Activated CD8-positive, alpha-beta T cell treated with anti-CD3 and anti-CD28 coated beads, Interleukin-2, amount 10 ng/mL, durations not matched to agents 7 days and 5 days (primary cell): ENCODE measurements around the gene UNC5C. TPM values are rescaled to one million over a fixed set of nuclear protein-coding genes. Genes with fewer than 3 reads are reported as not detected.

Experiments
- ATAC-seq: fragments of 150-1000 bp; cut with Tn5 transposase; one replicate; pipeline ENCODE4 v1.10.0; 2021; ENCODE audit warnings: moderate library complexity
- CTCF ChIA-PET: fragments of 350-600 bp; sonication (Branson Sonifier 250); formaldehyde crosslinking; loops from one replicate; lab custom pipeline; 2021; ENCODE audit warnings: antibody characterized with exemption; lab: Charles Lee
- POLR2A ChIA-PET: fragments of 350-600 bp; sonication (Branson Sonifier 250); formaldehyde crosslinking; loops from one replicate; lab custom pipeline; 2021; ENCODE audit warnings: antibody characterized with exemption; lab: Charles Lee
- DNase-seq: peaks from one replicate; pipeline ENCODE4 v3.0.0-alpha.2; 2020
- H3K27ac Mint-ChIP-seq: one replicate; pipeline ENCODE4 v1.8.0; 2021; ENCODE audit warnings: mild to moderate bottlenecking, mixed read lengths
- H3K27me3 Mint-ChIP-seq: one replicate; pipeline ENCODE4 v1.8.0; 2021; ENCODE audit warnings: low read depth, mixed read lengths
- H3K36me3 Mint-ChIP-seq: one replicate; pipeline ENCODE4 v1.8.0; 2021; ENCODE audit warnings: low read depth, mixed read lengths
- H3K4me1 Mint-ChIP-seq: one replicate; pipeline ENCODE4 v1.8.0; 2021; ENCODE audit warnings: low read depth, mixed read lengths
- H3K4me3 Mint-ChIP-seq: one replicate; pipeline ENCODE4 v1.8.0; 2021; ENCODE audit warnings: mild to moderate bottlenecking, mixed read lengths
- H3K9me3 Mint-ChIP-seq: one replicate; pipeline ENCODE4 v1.8.0; 2022; ENCODE audit warnings: mixed read lengths; ENCODE audit not compliant: insufficient read depth
- total RNA-seq, 2 experiments: library from RNA; stranded (reverse); gene quantifications; one replicate each; pipeline ENCODE4 v1.2.3, GENCODE V29; 2021

UNC5C gene
- total RNA-seq, 2 experiments from 2014 or later = not detected

DNA sequence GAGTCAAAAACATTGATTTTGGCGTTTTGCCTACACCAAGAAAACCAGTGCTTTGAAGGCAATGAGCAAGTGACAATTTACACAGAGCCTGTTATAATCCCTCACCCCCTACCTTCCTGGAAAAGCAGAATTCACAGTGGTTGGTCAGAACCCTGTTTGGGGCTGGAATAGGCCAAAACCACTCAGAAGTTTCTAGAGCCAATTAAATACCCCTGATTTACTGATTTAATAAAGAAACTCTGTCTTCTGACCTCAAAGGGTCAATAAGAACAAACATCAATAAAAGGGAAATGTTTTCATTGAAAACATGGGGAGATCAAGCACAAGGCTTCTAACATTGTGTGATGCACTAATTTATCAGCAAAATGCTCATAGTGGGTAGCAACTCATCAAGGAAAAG lies 116.3 kb downstream of the UNC5C start:
- CTCF ChIA-PET = no interaction called here
- Mint-ChIP-seq H3K4me3 (no peak overlapping the region), H3K4me1 (no peaks in the 10 kb centered on the region), H3K36me3 (no peaks in the 10 kb centered on the region), H3K9me3 (peaks cover 4% of the 10 kb centered on the region), H3K27ac (no peak overlapping the region), H3K27me3 (no peaks in the 10 kb centered on the region)
- no peak for DNase-seq
- POLR2A ChIA-PET = no interaction called here
- ATAC-seq = no peak

DNA sequence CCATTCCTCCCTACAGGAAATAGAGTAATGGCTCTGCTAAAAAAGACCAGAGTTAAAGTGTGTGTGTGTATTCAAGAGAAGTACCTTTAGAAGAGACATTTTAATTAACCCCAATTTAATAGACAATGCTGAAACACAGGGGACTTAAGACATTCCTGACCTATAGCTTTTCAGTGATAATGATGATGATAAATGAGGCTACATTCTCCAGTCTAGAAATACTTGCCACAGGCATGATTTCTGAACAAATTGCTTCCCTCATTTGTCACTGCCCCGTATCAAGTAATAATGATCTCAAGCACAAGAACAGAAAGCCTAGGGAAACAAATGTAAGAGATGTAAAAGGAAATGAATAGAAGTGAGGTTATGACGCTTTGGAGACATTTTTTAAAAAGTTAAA lies 117.1 kb downstream of the UNC5C start:
- no peak overlapping the region for H3K27ac Mint-ChIP-seq
- no peaks in the 10 kb centered on the region for H3K4me1 Mint-ChIP-seq

DNA sequence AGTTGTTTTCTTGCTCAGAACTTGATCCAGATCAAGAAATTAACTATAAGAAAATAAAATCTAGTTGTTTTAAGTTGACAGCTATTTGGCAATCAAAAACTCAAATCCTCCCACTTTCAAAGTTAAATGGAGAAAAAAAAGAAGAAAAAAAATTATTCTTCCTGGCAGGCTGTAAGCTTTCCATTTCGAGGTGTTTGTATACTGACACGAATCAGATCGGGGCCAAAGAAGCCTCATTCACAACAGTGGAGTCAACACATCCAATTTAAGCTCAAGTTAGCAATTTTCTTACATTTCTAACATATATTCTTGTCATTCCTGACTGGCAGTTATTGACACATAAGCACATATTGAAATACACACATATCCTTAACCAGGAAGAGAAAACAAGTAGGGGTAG lies 119.4 kb downstream of the UNC5C start:
- Mint-ChIP-seq H3K27ac (no peak overlapping the region), H3K4me3 (no peak overlapping the region), H3K36me3 (no peaks in the 10 kb centered on the region), H3K9me3 (peaks cover 4% of the 10 kb centered on the region), H3K4me1 (no peaks in the 10 kb centered on the region), H3K27me3 (no peaks in the 10 kb centered on the region)
- POLR2A ChIA-PET = no interaction called here
- ATAC-seq (no peak), DNase-seq (no peak)
- CTCF ChIA-PET = no interaction called here

More for the DNA sequence above, 117.1 kb downstream of the UNC5C start:
- Mint-ChIP-seq H3K27me3 (no peaks in the 10 kb centered on the region), H3K36me3 (no peaks in the 10 kb centered on the region), H3K9me3 (peaks cover 4% of the 10 kb centered on the region), H3K4me3 (no peak overlapping the region)
- ChIA-PET POLR2A (no interaction called here), CTCF (no interaction called here)
- no peak for DNase-seq
- no peak for ATAC-seq

DNA sequence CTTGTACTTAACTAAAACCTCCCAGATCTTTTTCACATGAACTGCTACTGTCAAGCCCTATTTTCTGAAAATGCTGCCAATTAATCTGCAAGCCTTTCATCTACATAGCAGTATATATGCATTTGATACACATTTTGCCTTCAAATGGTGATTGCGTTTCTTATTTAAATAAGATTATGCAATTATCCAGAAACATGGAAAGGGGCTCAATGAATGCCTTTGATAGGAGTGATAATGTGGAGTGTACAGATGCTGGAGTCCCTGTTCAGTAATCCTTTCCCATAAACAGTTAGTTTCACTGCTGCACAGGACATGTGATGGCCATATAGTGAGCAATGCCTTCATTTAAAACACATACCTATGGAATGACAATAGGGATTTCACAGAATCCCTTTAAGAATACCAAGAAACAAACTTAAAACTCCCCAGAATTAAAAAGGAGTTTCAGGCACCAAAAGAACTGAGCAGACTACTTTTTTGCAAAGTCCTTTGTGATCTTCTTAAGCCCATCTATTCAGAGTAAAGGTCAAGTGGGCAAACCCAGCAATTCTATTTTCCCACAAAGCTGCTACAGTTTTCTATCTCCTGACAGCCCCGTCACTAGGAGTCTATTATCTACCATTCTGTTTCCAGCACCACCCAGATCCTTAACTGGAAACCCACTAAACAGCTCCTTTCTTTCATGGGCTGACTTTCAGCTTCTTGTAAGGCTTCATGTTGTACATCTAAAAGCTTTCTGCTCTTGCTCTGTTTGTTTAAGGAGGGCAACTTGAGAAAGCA lies 120.3 kb downstream of the UNC5C start:
- Mint-ChIP-seq H3K36me3 (no peaks in the 10 kb centered on the region), H3K9me3 (peaks cover 4% of the 10 kb centered on the region), H3K4me1 (no peaks in the 10 kb centered on the region), H3K27ac (no peak overlapping the region), H3K4me3 (no peak overlapping the region), H3K27me3 (no peaks in the 10 kb centered on the region)
- POLR2A ChIA-PET = no interaction called here
- CTCF ChIA-PET = no interaction called here
- DNase-seq (no peak), ATAC-seq (no peak)

DNA sequence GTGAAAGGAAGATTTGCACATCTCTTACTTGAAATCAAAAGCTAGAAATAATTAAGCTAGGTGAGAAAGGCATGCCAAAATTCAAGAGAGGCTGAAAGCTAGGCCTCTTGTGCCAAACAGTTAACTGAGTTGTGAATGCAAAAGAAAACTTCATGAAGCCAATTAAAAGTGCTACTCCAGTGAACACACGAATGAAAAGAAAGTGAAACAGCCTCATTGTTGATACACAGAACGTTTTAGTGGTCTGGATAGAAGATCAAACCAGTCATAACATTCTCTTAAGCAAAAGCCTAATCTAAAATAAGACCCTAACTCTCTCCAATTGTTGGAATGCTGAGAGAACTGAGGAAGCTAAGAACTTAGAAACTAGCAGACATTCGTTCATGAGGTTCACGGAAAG lies 122.3 kb downstream of the UNC5C start:
- H3K9me3 Mint-ChIP-seq = peaks cover 4% of the 10 kb centered on the region
- ChIA-PET CTCF (no interaction called here), POLR2A (no interaction called here)
- H3K4me1 Mint-ChIP-seq = no peaks in the 10 kb centered on the region
- DNase-seq = no peak
- no peak overlapping the region for H3K4me3 Mint-ChIP-seq
- no peak for ATAC-seq
- H3K36me3 Mint-ChIP-seq = no peaks in the 10 kb centered on the region
- no peak overlapping the region for H3K27ac Mint-ChIP-seq
- no peaks in the 10 kb centered on the region for H3K27me3 Mint-ChIP-seq

DNA sequence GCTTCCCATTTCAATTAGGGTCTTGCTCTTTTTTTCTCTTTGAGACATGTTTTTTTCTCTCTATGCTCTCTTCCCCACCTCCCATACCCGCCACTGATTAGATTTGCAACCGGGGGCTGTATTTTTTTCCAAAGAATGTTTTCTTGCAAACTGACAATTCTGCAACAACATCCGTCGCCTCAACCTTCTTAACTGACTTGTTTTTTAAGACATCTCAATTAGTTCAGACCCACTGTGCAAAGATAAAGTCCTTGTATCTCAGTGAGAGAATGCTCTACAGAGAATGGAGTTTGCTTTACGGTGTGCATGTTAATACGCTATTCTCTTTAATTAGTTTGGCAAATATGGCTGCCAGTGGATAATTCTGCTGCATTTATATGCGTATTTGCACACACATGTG lies 126.3 kb downstream of the UNC5C start:
- no peak for ATAC-seq
- H3K27ac Mint-ChIP-seq = no peak overlapping the region
- CTCF ChIA-PET = no interaction called here
- H3K27me3 Mint-ChIP-seq = no peaks in the 10 kb centered on the region
- H3K9me3 Mint-ChIP-seq = no peaks in the 10 kb centered on the region
- no peaks in the 10 kb centered on the region for H3K36me3 Mint-ChIP-seq
- no peak for DNase-seq
- no peaks in the 10 kb centered on the region for H3K4me1 Mint-ChIP-seq
- no peak overlapping the region for H3K4me3 Mint-ChIP-seq
- POLR2A ChIA-PET = no interaction called here

DNA sequence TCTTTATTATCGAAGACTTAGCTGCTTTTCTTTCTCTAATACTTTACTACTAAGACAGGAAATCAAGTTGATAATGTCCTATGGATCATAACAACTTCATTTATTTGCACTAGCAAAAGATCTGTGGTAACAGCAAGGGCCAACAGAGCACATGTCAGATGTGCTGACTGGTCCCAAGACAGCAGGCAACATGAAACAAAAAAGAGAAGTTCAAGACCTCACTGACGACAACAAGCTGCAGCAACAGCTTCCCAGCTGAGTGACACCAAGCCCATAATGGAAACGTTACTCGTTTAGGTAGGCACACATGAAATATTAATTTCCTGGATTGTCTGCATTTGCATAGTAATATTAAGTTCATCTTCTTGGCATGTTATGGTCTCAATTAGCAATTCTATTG lies 126.9 kb downstream of the UNC5C start:
- no peak overlapping the region for H3K27ac Mint-ChIP-seq
- H3K36me3 Mint-ChIP-seq = no peaks in the 10 kb centered on the region
- POLR2A ChIA-PET = no interaction called here

DNA sequence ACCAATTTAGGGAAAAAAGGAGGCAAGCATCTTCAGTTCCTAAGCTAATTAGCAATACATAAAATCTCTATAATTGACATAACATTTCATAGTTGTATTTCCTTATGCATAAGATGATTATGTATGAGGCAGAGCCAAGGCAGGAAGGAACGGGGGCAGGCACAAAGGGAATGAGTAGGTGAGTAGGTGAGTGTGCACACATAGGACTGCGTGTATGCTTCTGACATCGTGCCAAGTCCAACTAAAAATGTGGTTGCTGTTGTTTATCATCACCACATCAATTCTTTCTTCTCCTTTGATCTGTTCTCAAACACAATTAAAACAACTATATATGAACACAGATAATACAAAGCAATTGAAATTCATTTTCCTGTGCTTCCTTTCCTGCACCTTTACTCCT lies 131.2 kb downstream of the UNC5C start:
- no peak for DNase-seq
- Mint-ChIP-seq H3K9me3 (no peaks in the 10 kb centered on the region), H3K27me3 (no peaks in the 10 kb centered on the region), H3K4me1 (no peaks in the 10 kb centered on the region), H3K27ac (no peak overlapping the region), H3K36me3 (no peaks in the 10 kb centered on the region), H3K4me3 (no peak overlapping the region)
- ChIA-PET POLR2A (no interaction called here), CTCF (no interaction called here)
- no peak for ATAC-seq

More for the DNA sequence above, 126.9 kb downstream of the UNC5C start:
- H3K9me3 Mint-ChIP-seq = no peaks in the 10 kb centered on the region
- H3K4me1 Mint-ChIP-seq = no peaks in the 10 kb centered on the region
- ATAC-seq (no peak), DNase-seq (no peak)
- H3K27me3 Mint-ChIP-seq = no peaks in the 10 kb centered on the region
- CTCF ChIA-PET = no interaction called here
- no peak overlapping the region for H3K4me3 Mint-ChIP-seq

DNA sequence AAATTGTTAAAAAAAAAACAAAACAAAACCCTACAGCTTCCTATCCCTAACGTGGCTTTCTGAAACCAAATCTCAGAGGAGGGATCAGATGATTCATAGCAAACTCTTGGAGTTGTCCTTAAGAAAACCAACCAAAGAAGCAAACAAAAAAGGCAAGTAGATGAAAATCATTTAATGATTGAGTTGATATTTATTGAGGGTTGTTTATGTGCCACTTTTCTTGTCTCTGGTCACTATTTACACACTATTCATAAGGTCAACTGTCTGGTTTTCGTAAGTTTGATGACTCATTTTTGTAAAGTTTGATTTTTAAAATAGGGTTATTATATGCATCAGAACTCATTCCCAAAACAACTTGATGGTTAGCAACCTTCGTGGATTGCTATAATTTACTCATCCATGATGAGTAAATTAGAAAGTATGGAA lies 133.4 kb downstream of the UNC5C start:
- DNase-seq (no peak), ATAC-seq (no peak)
- no peaks in the 10 kb centered on the region for H3K4me1 Mint-ChIP-seq
- H3K27me3 Mint-ChIP-seq = peaks cover 2% of the 10 kb centered on the region
- H3K4me3 Mint-ChIP-seq = no peak overlapping the region
- no peaks in the 10 kb centered on the region for H3K9me3 Mint-ChIP-seq
- POLR2A ChIA-PET = no interaction called here
- CTCF ChIA-PET = no interaction called here
- no peaks in the 10 kb centered on the region for H3K36me3 Mint-ChIP-seq
- H3K27ac Mint-ChIP-seq = no peak overlapping the region

DNA sequence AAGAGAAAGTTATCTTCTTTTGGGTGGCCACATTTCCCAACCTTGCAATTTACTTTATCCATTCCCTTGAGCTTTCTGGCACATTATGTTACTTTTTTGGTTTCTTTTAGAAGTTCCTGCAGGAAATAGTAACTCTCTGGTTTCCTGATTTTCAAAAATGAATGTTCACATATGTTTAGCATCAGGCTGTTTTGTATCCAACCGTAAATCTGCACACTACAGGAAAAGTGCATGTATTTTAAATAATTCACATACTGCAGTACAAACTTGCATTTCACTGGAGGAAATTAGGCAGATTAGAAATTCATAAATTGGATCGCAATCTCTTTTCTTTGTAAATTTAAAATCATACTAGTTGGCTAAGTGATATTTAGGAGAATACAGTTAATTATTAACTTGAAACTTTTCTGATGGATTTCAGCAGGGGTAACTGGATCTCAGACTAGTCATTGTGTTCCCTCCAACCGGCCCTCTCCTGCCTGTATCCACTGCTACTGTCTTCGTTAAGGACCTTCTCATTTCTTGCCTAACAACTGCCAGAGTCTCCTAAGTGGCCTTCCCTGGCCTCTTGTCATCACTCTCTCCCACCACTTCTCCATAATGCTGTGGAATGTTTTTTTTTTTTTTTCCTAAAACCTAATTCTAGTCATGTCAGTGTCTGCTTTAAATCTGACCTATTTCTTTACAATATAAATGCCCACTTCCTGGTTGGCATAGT lies 137.2 kb downstream of the UNC5C start:
- Mint-ChIP-seq H3K4me1 (no peaks in the 10 kb centered on the region), H3K27ac (no peak overlapping the region), H3K4me3 (no peak overlapping the region), H3K36me3 (no peaks in the 10 kb centered on the region), H3K9me3 (no peaks in the 10 kb centered on the region), H3K27me3 (peaks cover 4% of the 10 kb centered on the region)
- ChIA-PET CTCF (no interaction called here), POLR2A (no interaction called here)
- no peak for DNase-seq
- no peak for ATAC-seq

DNA sequence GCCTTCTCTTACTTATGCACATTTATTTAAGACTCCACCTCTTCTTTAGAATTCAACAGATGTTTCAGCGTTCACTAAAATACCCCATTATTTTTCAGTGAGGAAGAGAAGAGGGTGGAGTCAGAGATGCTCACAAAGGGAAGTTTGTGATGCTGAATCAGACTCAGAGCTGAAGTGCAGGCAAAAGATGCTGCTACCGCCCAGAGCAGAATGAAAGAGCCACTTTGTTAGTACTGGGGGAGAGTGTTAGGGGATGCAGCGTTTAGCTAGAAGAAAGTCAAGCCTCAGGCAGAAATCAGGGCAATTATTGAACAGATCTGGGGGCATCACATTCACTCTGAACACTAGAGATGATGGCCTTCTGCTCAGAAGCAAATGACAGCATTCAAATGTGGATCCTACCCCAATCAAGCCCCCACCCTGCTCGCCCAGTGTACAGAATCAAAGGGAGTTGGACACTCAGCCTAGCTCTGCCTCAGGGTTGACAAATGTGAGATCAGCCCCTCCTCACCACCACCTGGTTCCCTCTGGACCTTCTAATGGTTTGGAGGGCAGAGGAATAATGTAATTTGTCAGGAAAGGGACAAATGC lies 138.3 kb downstream of the UNC5C start:
- Mint-ChIP-seq H3K36me3 (no peaks in the 10 kb centered on the region), H3K4me3 (no peak overlapping the region), H3K9me3 (no peaks in the 10 kb centered on the region), H3K27ac (no peak overlapping the region), H3K4me1 (no peaks in the 10 kb centered on the region), H3K27me3 (peaks cover 6% of the 10 kb centered on the region)
- ATAC-seq (no peak), DNase-seq (no peak)
- ChIA-PET CTCF (no interaction called here), POLR2A (no interaction called here)

DNA sequence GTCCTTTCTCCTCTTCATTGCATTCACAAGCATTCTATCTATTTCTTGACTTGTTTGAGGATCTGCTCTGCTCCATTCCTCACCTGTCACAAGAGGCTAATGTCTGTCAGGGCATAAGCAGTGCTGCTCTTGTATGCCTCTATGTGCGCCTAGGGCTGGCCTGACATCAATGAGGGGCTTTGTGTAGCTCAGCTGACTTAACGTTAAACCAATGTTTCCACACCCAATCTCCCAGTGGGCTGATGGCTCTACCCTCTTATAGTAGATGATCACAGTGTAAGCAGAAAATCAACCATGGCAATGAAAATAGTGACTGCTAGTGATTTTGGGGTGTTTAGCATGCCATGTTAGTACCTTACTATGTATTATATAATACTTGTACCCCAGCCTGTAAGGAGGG lies 139.0 kb downstream of the UNC5C start:
- POLR2A ChIA-PET = no interaction called here
- Mint-ChIP-seq H3K36me3 (no peaks in the 10 kb centered on the region), H3K4me3 (no peak overlapping the region), H3K27me3 (peaks cover 6% of the 10 kb centered on the region), H3K27ac (no peak overlapping the region), H3K9me3 (no peaks in the 10 kb centered on the region), H3K4me1 (no peaks in the 10 kb centered on the region)
- DNase-seq (no peak), ATAC-seq (no peak)
- CTCF ChIA-PET = no interaction called here
